Tibial nerve (tissue), 4 donors: ENCODE results near the gene PDZD4. TPM values are rescaled to one million over a fixed set of nuclear protein-coding genes. Genes with fewer than 3 reads are reported as not detected.

Experiments used
- DNase-seq, 2 donors: peaks; one replicate each; pipeline ENCODE4 v3.0.0-alpha.2; 2019; ENCODE audit warnings: low spot score in 2 of 2
- H3K27ac ChIP-seq, 4 donors: fragments of 200-600 bp; sonication (generic) in 3 of 4; one replicate each; pipeline ENCODE4 v1.5.1; 2017 to 2019; ENCODE audit warnings: mild to moderate bottlenecking in 1 of 4
- H3K27me3 ChIP-seq, 2 donors: fragments of 200-600 bp; sonication (generic) in 1 of 2; one replicate each; pipeline versions ENCODE4 v1.5.1 to v1.6.0; 2017 to 2019
- H3K36me3 ChIP-seq, 3 donors: fragments of 200-600 bp; sonication (generic); one replicate each; pipeline ENCODE4 v1.5.1; 2018 to 2019
- H3K4me1 ChIP-seq, 4 donors: fragments of 200-600 bp; sonication (generic) in 3 of 4; one replicate each; pipeline ENCODE4 v1.5.1; 2017 to 2019
- H3K4me3 ChIP-seq, 4 donors: fragments of 200-600 bp; sonication (generic) in 3 of 4; one replicate each; pipeline ENCODE4 v1.5.1; 2017 to 2019; ENCODE audit warnings: mild to moderate bottlenecking in 1 of 4, moderate library complexity in 1 of 4
- H3K9me3 ChIP-seq, 4 donors: fragments of 200-600 bp; sonication (generic) in 3 of 4; one replicate each; pipeline ENCODE4 v1.5.1; 2017 to 2019
- EP300 ChIP-seq, 2 donors: sonication (generic); formaldehyde crosslinking; IDR thresholded peaks; one replicate each; pipeline ENCODE4 v1.6.1; 2017; ENCODE audit warnings: antibody characterized with exemption in 2 of 2, mild to moderate bottlenecking in 1 of 2
- POLR2A ChIP-seq, 2 donors: fragments of 450-650 bp; IDR thresholded peaks; one replicate each; pipeline ENCODE4 v1.6.1; 2017; ENCODE audit warnings: antibody characterized with exemption in 2 of 2, mild to moderate bottlenecking in 2 of 2, moderate library complexity in 2 of 2
- WGBS, 2 donors: methylation state at CpG; one replicate each; pipeline ENCODE4 v1.1.5; 2018; 5-methylcytosine and 5-hydroxymethylcytosine counted together
- total RNA-seq, 4 donors: library from RNA; depleted of rRNA; stranded (reverse); fragments of >200 nt; gene quantifications; one replicate each; pipeline ENCODE4 v1.1.0, GENCODE V29; 2016
- TF ChIP-seq, protein P1 (sequence below), 5 experiments: fragments of 200-600 bp in 3 of 5; fragments of 450-650 bp in 2 of 5; sonication (generic) in 3 of 5; IDR thresholded peaks; one replicate each; pipeline ENCODE4 v1.5.1; 2016 to 2019; ENCODE audit warnings: antibody characterized with exemption in 5 of 5, mild to moderate bottlenecking in 3 of 5, moderate library complexity in 2 of 5

The PDZD4 gene
- total RNA-seq, 4 donors from 2014 or later, result 19.9 to 24.6 (median 21.2) TPM

DNA sequence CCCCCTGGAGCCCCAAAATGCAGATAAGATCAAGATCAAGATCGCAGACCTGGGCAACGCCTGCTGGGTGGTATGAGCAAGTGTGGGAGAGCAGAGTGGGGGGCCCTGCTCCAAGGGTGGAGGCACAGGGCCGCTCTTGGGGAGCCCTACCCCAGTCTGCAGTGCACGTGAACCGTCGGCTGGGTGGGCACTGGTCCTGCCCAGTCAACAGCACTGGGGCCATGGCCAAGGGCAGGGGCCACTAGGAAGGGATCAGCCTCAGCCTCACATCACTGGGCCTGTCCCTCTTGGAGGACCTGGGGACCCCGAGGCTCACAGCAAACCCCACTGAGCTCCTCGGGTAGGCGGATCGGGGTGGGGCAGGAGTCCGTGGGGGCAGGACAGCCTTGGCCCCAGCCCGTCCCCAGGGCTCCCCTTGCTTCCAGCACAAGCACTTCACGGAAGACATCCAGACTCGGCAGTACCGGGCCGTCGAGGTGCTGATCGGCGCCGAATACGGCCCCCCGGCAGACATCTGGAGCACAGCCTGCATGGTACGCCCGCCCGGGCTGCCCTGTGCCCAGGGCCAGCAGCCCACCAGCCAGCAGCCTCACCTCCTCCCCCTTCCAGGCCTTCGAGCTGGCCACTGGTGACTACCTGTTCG lies 45.9 kb downstream of the PDZD4 start:
- Histone ChIP-seq H3K4me1 (peaks cover 0 to 24% (median 11%) of the 10 kb centered on the region in 4 donors), H3K27me3 (no peaks in the 10 kb centered on the region), H3K9me3 (no peaks in the 10 kb centered on the region), H3K27ac (no peak overlapping the region), H3K4me3 (no peak overlapping the region), H3K36me3 (peaks cover 0 to 61% (median 0%) of the 10 kb centered on the region in 3 donors)
- no peak for DNase-seq
- TF ChIP-seq EP300 (IDR thresholded peaks at IDR 0.05) (no peak), POLR2A (IDR thresholded peaks at IDR 0.05) (no peak)
- TF ChIP-seq, protein P1, sequence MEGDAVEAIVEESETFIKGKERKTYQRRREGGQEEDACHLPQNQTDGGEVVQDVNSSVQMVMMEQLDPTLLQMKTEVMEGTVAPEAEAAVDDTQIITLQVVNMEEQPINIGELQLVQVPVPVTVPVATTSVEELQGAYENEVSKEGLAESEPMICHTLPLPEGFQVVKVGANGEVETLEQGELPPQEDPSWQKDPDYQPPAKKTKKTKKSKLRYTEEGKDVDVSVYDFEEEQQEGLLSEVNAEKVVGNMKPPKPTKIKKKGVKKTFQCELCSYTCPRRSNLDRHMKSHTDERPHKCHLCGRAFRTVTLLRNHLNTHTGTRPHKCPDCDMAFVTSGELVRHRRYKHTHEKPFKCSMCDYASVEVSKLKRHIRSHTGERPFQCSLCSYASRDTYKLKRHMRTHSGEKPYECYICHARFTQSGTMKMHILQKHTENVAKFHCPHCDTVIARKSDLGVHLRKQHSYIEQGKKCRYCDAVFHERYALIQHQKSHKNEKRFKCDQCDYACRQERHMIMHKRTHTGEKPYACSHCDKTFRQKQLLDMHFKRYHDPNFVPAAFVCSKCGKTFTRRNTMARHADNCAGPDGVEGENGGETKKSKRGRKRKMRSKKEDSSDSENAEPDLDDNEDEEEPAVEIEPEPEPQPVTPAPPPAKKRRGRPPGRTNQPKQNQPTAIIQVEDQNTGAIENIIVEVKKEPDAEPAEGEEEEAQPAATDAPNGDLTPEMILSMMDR (IDR thresholded peaks at IDR 0.05), result no peak
- 89 to 90% methylated on average over 20 to 21 of the region's 27 CpGs for WGBS, 2 donors

DNA sequence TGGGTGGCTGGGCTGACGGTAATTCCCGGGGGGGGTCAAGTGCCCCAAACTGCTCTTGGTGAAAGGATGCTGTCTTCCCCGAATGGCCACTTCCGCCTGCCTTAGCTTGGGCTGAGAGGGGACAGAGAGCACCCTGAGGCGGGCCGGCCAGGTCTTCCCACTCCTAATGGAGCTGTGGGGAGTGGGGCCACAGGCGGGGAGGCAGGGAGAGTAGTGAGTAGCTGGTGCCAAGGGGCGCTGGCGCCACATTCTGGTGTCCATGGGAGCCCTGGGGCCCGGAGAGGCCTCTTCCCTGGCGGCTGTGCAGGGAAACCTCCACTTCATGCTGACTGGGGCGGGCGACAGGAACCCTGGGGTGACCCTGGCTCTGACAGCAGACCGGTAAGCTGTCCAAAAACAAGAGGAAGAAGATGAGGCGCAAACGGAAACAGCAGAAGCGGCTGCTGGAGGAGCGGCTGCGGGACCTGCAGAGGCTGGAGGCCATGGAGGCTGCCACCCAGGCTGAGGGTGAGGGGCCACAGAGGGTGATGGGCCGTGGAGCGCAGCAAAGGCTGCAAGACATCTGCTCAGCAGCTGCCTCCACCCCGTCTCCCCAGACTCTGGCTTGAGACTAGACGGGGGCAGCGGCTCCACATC lies 46.8 kb downstream of the PDZD4 start:
- 80% methylated on average over 1 to 24 of the region's 24 CpGs for WGBS, 2 donors
- no peak overlapping the region for H3K27ac ChIP-seq

DNA sequence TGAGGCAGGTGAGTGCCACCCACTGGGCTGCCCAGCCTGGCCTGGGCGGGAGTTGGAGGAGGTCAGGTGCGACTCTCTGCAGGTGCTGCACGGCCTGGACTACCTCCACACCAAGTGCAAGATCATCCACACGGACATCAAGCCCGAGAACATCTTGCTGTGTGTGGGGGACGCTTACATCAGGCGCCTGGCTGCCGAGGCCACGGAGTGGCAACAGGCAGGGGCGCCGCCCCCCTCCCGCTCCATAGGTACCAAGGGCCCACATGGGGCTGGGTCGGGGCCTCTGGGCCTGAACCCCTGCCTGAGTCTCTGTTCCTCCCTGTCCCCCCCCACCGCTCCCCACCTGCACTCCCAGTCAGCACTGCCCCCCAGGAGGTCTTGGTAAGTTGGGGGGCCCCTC lies 47.5 kb downstream of the PDZD4 start:
- no peaks in the 10 kb centered on the region for H3K27me3 ChIP-seq
- TF ChIP-seq POLR2A (IDR thresholded peaks at IDR 0.05) (no peak), EP300 (IDR thresholded peaks at IDR 0.05) (no peak)
- TF ChIP-seq, protein P1 (IDR thresholded peaks at IDR 0.05), result no peak
- H3K27ac ChIP-seq, result no peak overlapping the region
- WGBS, 2 donors, result 88% methylated on average over 12 of the region's 14 CpGs; no CpG with 5 or more reads in 1 of the 2 donors
- H3K9me3 ChIP-seq, result no peaks in the 10 kb centered on the region
- H3K4me1 ChIP-seq, result peaks cover 0 to 24% (median 11%) of the 10 kb centered on the region in 4 donors
- H3K4me3 ChIP-seq, result no peak overlapping the region
- H3K36me3 ChIP-seq, result peaks cover 0 to 45% (median 0%) of the 10 kb centered on the region in 3 donors
- DNase-seq, result no peak

More for the DNA sequence above, 46.8 kb downstream of the PDZD4 start:
- no peak for TF ChIP-seq POLR2A (IDR thresholded peaks at IDR 0.05)
- TF ChIP-seq, protein P1 (IDR thresholded peaks at IDR 0.05), result no peak
- no peak for TF ChIP-seq EP300 (IDR thresholded peaks at IDR 0.05)
- Histone ChIP-seq H3K9me3 (no peaks in the 10 kb centered on the region), H3K4me1 (peaks cover 0 to 24% (median 11%) of the 10 kb centered on the region in 4 donors), H3K27me3 (no peaks in the 10 kb centered on the region), H3K36me3 (peaks cover 0 to 51% (median 0%) of the 10 kb centered on the region in 3 donors), H3K4me3 (no peak overlapping the region)
- no peak for DNase-seq

DNA sequence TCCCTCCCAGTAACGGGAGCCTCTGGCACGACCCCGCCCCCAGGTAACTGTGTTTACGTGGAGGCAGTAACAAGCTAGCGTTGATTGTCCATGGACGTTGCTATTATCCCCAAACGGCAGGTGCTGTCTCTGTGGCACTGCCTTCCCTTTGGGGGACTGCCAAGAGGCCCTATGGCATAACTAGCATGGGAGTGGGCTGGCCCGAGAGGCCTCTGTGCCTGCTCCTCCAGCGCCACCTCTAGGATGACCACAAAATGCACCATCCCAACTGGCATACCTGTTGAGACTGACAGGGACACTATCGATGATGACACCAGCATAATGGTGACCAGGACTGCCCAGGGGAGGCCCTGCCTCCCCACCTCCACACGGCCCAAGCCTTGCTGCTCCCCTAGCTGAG lies 48.0 kb downstream of the PDZD4 start:
- peak overlapping the region in 1 of 4 donors; percentile 71 for H3K27ac ChIP-seq

More for the DNA sequence above, 48.0 kb downstream of the PDZD4 start:
- H3K9me3 ChIP-seq, result no peaks in the 10 kb centered on the region
- H3K4me3 ChIP-seq, result no peak overlapping the region
- DNase-seq, result no peak
- 20 to 61% methylated on average over 5 to 11 of the region's 11 CpGs for whole genome bisulfite sequencing, 2 donors
- TF ChIP-seq, protein P1 (IDR thresholded peaks at IDR 0.05), result peak in 1 of 5 experiments; percentile 18
- no peak for TF ChIP-seq EP300 (IDR thresholded peaks at IDR 0.05)
- TF ChIP-seq POLR2A (IDR thresholded peaks at IDR 0.05), result no peak
- peaks cover 0 to 39% (median 0%) of the 10 kb centered on the region in 3 donors for H3K36me3 ChIP-seq
- no peaks in the 10 kb centered on the region for H3K27me3 ChIP-seq
- peaks cover 0 to 24% (median 11%) of the 10 kb centered on the region in 4 donors for H3K4me1 ChIP-seq
